Loucy (cell line): ENCODE data around the gene MAGEF1.

Experiments
- CTCF ChIP-seq: fragments of 200-600 bp; sonication (generic); conservative IDR thresholded peaks from 2 replicates; pipeline ENCODE4 v1.5.1; 2014; ENCODE audit warnings: mild to moderate bottlenecking, antibody characterized with exemption, low read length
- EZH2phosphoT487 ChIP-seq: fragments of 200-600 bp; IDR thresholded peaks from 2 replicates; pipeline ENCODE4 v1.6.1; 2018; ENCODE audit warnings: antibody characterized with exemption, mild to moderate bottlenecking, moderate library complexity, borderline replicate concordance

- TF ChIP-seq CTCF, result no peak
- TF ChIP-seq EZH2phosphoT487, result no peak
Observed at GRCh38 chr3:184760337-184761074, 48.6 kb upstream of the MAGEF1 start.
